ENCODE measurements around the gene HRH1.
"Not testable (repeated sequence)": the region's sequence is repeated elsewhere in the genome, so short reads cannot be mapped to it uniquely, and the experiment has no call there.

HRH1 gene

DNA sequence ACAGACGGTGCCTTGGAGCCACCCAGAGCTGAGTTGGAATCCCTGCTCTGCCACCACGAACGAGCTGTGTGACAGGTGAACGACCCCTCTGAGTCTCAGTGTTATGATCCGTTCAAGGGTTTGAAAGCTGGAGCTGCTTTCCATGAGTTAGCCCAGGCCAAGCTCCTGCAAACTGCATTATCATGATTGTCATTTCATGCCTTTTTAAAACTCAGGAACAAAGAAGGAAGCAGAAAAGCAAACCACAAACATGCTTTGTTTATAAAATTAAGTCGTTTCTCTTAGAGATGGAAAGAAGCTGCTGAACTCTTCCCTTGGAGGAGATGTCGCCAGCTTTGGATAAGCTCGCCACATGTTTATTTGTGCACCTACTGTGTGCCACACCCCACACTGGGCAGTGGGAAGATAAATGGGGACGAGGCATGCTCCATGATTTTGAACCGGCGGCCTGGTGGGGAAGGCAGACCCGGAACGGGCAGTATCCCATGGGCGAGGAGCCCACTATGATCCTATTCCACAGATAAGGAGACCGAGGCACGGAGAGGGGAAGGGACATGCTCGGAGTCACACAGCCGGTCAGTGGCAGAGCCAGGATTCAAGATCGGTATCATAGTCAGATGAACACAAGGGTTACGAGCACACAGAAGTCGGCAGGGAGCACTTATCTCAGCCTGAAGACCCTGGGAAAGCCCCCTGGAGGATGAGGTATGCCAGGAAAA lies 15.9 kb downstream of the HRH1 start:
- DNase-seq (ENCODE audit: low spot score in 2 of 2): no peak
- no peaks in the 10 kb centered on the region for H3K27me3 ChIP-seq (ENCODE audit: low read depth)
- no peaks in the 10 kb centered on the region for H3K9me3 ChIP-seq
- in situ Hi-C loops (cut with MboI; ENCODE audit: low sequenced_read_pairs): no loop called here
- H3K4me1 ChIP-seq: no peaks in the 10 kb centered on the region
- H3K4me3 ChIP-seq: no peak overlapping the region
- H3K36me3 ChIP-seq (replicated peaks): no peaks in the 10 kb centered on the region

DNA sequence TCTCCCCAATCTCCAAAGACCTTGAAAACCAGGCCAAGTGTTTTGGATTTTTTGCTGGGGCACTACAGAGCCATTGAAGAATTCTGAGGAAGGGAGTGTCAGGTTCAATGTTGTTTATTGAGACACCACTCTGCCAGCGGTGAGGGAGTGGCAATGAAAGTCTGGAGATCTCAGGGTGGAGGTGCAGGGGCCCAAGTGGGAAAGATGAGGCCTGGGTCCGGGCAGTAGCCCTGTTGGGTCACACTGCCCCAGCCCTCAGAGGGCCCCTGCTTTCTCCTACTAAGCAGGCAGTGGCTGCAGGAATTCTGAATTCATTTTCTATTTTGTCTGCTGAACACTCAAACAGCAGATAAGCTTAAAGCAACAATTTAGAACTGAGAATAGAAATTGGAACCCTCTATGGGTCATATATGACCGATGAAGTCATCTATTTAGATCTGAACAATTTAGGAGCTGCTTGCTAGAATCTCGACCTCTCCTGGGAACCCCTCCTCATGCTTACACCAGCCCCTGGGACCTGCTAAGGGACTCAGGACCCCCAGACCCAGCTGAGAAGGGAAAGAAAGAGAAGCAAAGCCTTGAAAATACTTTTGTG lies 17.9 kb downstream of the HRH1 start:
- Histone ChIP-seq H3K36me3 (replicated peaks) (no peaks in the 10 kb centered on the region), H3K4me3 (no peak overlapping the region), H3K4me1 (no peaks in the 10 kb centered on the region), H3K9me3 (no peaks in the 10 kb centered on the region), H3K27me3 (ENCODE audit: low read depth) (no peaks in the 10 kb centered on the region)
- in situ Hi-C loops (cut with MboI; ENCODE audit: low sequenced_read_pairs): no loop called here
- DNase-seq (ENCODE audit: low spot score in 2 of 2): no peak

DNA sequence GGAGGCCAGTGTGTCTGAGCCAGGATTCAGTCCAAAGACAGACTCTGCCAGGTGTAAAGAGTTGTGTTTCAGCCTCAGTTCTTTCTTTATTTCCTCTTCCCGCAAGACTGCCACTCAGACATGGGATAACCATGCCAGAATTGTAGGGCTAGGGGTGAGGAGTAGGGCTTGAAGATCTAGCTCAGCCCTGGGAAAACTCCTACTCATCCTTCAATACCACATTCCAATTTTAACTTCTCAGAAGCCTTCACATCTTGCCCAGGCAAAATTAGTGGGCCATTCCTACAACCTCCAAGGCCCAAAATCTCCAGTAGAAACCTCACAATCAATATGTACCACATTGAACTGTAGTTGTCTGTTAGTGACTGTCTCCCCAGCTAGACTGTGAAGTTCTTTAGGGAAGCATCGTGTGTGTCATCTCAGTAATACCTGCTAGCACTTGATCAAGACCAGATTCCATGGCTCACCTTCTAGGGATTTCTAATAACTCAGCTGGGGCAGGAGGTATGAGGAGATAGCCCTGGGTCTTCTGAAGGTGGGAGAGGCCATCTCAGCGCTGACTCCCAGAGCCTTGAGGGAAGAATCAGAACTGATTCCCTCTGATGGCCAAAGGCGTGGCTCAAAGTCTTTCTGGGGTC lies 19.7 kb downstream of the HRH1 start:
- Histone ChIP-seq H3K4me3 (no peak overlapping the region), H3K36me3 (replicated peaks) (no peaks in the 10 kb centered on the region), H3K27me3 (ENCODE audit: low read depth) (no peaks in the 10 kb centered on the region), H3K4me1 (no peaks in the 10 kb centered on the region), H3K9me3 (no peaks in the 10 kb centered on the region)
- DNase-seq (ENCODE audit: low spot score in 2 of 2): no peak
- in situ Hi-C loops (cut with MboI; ENCODE audit: low sequenced_read_pairs): no loop called here

DNA sequence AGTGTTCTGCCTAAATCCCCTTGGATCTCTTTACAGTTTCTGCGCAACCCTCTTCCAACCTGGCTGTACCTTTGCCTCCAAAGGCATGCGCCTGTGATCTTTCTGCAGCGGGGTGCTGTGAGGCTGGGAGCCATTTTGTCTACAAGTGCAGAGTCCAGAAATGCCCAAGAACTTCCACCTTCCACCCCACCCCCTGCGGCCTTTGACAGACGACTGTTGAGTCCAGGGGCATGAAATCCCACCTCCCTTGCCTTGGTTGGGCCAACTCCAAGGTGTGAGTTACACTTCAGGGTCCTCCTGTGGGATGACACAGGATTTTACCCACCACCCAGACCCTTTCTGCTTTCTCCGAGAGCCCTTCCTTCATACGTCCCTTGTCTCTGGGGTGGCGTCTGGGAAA lies 24.1 kb downstream of the HRH1 start:
- H3K36me3 ChIP-seq (replicated peaks): no peaks in the 10 kb centered on the region
- H3K9me3 ChIP-seq: no peaks in the 10 kb centered on the region
- in situ Hi-C loops (cut with MboI; ENCODE audit: low sequenced_read_pairs): no loop called here
- no peaks in the 10 kb centered on the region for H3K27me3 ChIP-seq (ENCODE audit: low read depth)
- H3K4me3 ChIP-seq: no peak overlapping the region
- no peaks in the 10 kb centered on the region for H3K4me1 ChIP-seq
- no peak for DNase-seq (ENCODE audit: low spot score in 2 of 2)

DNA sequence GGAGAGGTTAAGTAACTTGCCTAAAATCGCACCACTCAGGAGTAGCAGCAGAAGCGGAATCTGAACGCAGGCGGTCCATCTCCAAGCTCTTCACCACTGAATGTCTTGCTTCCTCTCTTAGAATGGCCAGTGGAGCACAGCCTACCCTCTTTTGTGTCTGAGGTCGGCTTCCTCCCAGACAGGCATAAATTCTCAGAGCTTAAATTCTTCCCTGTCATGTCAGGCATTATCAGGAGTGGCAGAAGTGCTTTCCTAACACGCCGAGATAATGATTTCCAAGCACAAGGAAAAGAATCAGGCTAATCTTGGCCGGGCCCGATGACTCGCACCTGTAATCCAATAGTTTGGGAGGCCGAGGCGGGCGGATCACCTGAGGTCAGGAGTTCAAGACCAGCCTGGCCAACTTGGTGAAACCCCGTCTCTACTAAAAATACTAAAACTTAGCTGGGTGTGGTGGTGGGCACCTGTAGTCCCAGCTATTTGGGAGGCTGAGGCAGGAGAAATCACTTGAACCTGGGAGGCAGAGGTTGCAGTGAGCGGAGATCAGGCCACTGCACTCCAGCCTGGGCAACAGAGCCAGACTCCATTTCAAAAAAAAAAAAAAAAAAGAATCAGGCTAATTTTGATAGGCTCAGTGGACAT lies 30.2 kb downstream of the HRH1 start:
- H3K4me3 ChIP-seq; H3K9me3 ChIP-seq; DNase-seq (ENCODE audit: low spot score in 2 of 2); H3K27me3 ChIP-seq (ENCODE audit: low read depth); H3K36me3 ChIP-seq (replicated peaks); H3K4me1 ChIP-seq; in situ Hi-C loops (cut with MboI; ENCODE audit: low sequenced_read_pairs): not testable (repeated sequence)

DNA sequence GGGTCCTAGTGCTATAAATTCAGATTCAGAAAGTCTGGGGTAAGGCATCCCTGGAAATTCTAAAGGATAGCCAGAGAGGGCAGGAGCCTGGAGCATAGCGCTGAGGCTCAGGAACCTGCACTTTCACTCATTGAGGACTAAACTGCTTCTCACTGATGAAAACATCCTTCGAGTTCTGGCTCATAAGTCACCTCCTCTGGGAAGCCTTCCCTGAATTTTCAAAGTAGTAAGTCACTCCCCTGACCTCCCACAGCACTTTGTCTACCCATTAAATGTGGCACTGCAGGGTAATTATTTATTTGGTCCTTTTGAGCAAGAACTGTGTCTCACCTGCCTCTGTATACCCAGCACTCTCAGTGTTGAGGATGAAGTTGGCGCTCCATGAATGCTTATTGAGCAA lies 30.9 kb downstream of the HRH1 start:
- Histone ChIP-seq H3K4me1 (no peaks in the 10 kb centered on the region), H3K36me3 (replicated peaks) (no peaks in the 10 kb centered on the region), H3K27me3 (ENCODE audit: low read depth) (peaks cover 7% of the 10 kb centered on the region), H3K9me3 (no peaks in the 10 kb centered on the region), H3K4me3 (no peak overlapping the region)
- in situ Hi-C loops (cut with MboI; ENCODE audit: low sequenced_read_pairs): no loop called here
- no peak for DNase-seq (ENCODE audit: low spot score in 2 of 2)

DNA sequence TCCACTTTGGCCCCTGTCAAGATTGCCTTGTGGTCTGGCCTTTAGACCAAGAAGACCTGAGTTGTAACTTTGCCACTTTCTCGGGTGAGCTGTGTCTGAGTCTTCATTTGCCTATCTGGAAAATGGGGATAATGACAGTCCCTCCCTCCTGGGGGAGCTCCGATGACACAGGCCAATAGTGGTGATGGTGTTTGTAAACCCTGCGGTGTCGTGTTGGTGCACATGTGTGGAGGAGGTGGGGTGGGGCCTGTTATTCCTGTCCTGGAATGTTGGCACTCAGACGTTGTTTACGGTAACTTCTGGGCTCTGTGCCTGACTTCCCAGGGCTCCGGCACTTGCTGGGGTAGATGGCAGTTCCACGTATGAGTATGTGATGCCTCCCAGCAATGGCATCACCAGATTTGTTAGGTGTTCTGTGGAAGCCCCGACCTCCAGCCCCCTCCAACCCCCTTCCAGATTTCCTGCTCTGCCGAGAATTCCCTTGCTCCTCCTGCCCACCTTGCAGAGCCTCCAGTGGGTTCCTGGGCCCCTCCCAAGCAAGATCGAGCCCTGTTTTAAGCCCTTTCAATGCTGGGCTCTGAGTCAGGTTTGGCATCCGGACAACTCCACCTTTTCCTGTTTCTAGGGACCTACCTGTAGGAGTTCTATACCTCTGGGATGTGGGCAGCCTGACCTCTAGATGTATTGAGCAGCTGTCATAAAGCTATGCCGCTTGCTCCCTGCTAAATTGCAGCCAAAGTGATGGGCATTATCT lies 31.4 kb downstream of the HRH1 start:
- no peaks in the 10 kb centered on the region for H3K4me1 ChIP-seq
- H3K4me3 ChIP-seq: no peak overlapping the region
- no peaks in the 10 kb centered on the region for H3K9me3 ChIP-seq
- no peaks in the 10 kb centered on the region for H3K36me3 ChIP-seq (replicated peaks)
- peaks cover 7% of the 10 kb centered on the region for H3K27me3 ChIP-seq (ENCODE audit: low read depth)
- in situ Hi-C loops (cut with MboI; ENCODE audit: low sequenced_read_pairs): no loop called here
- no peak for DNase-seq (ENCODE audit: low spot score in 2 of 2)

DNA sequence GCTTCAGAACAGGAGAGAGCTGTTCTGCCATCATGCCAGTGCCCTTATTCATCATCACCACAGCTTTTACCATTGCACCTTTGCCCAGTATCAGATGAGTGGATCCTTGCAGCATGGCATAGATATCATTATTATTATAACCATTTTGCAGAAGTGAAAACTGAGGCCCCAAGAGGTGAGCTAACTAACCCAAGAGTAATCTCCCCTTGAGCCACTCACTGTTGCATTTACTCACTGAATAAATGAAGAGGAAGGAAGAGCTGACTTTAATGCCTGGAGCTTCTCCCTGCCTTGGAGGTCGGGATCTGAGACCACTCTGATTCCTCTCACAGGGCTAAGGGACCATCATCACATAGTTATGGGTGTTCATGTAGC lies 32.0 kb downstream of the HRH1 start:
- no peaks in the 10 kb centered on the region for H3K36me3 ChIP-seq (replicated peaks)
- no peak for DNase-seq (ENCODE audit: low spot score in 2 of 2)
- H3K27me3 ChIP-seq (ENCODE audit: low read depth): peaks cover 7% of the 10 kb centered on the region
- no peaks in the 10 kb centered on the region for H3K9me3 ChIP-seq
- H3K4me1 ChIP-seq: no peaks in the 10 kb centered on the region
- H3K4me3 ChIP-seq: no peak overlapping the region
- in situ Hi-C loops (cut with MboI; ENCODE audit: low sequenced_read_pairs): no loop called here

DNA sequence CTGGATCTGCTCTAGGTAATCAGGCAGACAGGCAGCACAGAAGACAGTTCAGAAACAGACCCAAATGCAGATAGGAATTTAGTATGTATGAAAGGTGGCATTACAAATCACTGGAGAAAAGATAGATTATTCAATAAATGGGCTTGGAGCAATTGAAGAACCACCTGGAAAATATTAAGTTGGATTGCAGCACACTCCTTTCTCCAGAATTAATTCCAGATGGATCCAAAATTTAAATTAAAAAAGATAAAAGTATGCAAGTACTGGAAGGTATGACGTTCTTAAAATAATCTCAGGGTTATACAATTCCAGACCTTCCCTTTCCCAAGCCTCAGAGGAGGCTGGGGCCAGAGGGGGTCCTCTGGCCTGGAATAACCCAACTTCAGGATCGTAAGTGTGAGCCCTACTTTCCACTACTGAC lies 32.5 kb downstream of the HRH1 start:
- in situ Hi-C loops (cut with MboI; ENCODE audit: low sequenced_read_pairs): no loop called here
- no peak for DNase-seq (ENCODE audit: low spot score in 2 of 2)
- no peaks in the 10 kb centered on the region for H3K4me1 ChIP-seq

DNA sequence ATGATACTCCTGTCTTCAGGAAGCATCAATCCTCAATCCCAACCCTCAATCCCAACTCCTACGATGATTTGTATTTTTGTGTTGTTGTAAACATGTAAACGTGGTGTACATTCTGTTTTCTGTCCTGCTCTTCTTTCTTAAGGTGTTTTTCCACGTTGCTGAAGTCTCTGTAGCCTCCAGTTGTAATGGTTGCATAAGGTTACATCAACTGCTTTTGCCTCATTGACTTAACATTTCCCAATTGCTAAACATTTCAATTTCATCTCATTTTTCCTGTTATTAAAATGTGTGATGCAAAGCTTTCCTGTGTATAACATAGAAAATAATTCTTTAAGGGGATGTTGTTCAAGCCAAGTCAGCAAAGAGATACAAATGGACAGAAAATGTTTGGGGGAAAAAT lies 33.4 kb downstream of the HRH1 start:
- Histone ChIP-seq H3K4me3 (no peak overlapping the region), H3K27me3 (ENCODE audit: low read depth) (peaks cover 7% of the 10 kb centered on the region), H3K4me1 (no peaks in the 10 kb centered on the region), H3K36me3 (replicated peaks) (no peaks in the 10 kb centered on the region), H3K9me3 (no peaks in the 10 kb centered on the region)
- in situ Hi-C loops (cut with MboI; ENCODE audit: low sequenced_read_pairs): no loop called here
- no peak for DNase-seq (ENCODE audit: low spot score in 2 of 2)

More for the DNA sequence above, 32.5 kb downstream of the HRH1 start:
- no peaks in the 10 kb centered on the region for H3K9me3 ChIP-seq
- H3K27me3 ChIP-seq (ENCODE audit: low read depth): peaks cover 7% of the 10 kb centered on the region
- no peak overlapping the region for H3K4me3 ChIP-seq
- H3K36me3 ChIP-seq (replicated peaks): no peaks in the 10 kb centered on the region

DNA sequence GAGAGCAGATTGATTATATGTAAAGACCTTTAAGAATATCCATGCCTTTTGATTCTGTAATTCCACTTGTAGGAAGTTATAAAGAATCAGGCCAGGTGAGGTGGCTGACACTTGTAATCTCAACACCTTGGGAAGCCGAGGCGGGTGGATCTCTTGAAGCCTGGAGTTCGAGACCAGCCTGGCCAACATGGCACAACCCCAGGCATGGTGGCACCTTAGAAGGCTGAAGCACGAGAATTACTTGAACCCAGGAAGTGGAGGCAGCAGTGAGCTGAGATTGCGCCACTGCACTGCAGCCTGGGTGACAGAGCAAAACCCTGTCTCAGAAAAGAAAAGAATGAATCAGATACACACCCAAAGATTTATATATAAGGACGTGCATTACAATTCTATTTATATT lies 33.9 kb downstream of the HRH1 start:
- H3K27me3 ChIP-seq (ENCODE audit: low read depth): peaks cover 7% of the 10 kb centered on the region
- in situ Hi-C loops (cut with MboI; ENCODE audit: low sequenced_read_pairs): no loop called here

DNA sequence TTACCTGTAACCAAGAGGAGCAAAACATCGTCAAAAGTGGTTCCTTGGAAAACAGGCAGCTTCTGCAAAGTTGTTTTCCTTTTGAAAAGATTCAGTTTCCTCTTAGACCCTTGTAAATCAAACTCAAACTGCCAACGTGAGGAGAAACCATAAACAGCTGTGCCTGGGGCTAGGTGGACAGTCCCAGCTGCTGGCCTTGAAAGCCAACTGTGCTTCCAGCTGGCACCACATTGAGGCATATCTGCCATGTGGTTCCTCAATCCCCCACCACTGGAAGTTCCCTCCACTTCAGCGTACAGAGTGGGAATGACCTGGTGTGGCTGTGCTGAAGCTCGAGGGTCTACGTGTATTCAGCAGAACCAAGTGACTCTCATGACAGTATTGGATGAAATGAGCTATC lies 40.9 kb downstream of the HRH1 start:
- no peaks in the 10 kb centered on the region for H3K27me3 ChIP-seq (ENCODE audit: low read depth)
- H3K9me3 ChIP-seq: no peaks in the 10 kb centered on the region
- no peaks in the 10 kb centered on the region for H3K36me3 ChIP-seq (replicated peaks)
- DNase-seq (ENCODE audit: low spot score in 2 of 2): no peak
- H3K4me1 ChIP-seq: no peaks in the 10 kb centered on the region
- in situ Hi-C loops (cut with MboI; ENCODE audit: low sequenced_read_pairs): no loop called here
- no peak overlapping the region for H3K4me3 ChIP-seq

More for the DNA sequence above, 33.9 kb downstream of the HRH1 start:
- DNase-seq (ENCODE audit: low spot score in 2 of 2): no peak
- Histone ChIP-seq H3K4me1 (no peaks in the 10 kb centered on the region), H3K9me3 (no peaks in the 10 kb centered on the region), H3K36me3 (replicated peaks) (no peaks in the 10 kb centered on the region), H3K4me3 (no peak overlapping the region)

DNA sequence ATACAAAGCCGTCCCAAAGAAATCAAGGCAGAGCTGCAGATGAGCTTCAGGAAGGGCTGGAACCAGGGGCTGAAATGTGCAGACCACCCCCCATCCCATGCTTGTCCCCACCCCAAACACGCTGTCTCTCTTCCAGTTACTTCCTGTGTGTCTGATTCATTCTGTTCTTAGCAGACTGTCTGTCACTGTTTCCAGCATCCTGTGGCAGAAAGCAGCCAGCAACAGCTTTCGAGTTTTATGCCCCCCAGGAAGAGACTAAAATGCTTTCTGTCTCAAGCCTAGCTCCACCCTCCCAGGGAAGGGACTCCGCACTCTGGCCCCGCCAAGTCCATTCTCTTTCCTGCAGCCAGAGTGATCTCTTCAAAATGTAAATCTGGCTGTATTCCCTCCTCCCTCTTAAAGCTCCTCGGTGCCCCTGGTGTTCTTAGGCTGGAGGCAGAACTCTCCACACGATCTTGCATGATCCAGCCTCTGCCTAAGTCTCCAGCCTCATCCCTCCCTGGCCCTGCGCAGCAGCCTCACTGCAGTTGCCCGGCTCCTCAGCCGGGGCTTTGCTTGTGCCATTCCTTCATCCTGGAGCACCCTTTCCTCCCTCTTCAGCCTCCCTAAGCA lies 41.5 kb downstream of the HRH1 start:
- no peaks in the 10 kb centered on the region for H3K27me3 ChIP-seq (ENCODE audit: low read depth)
- no peak for DNase-seq (ENCODE audit: low spot score in 2 of 2)
- no peaks in the 10 kb centered on the region for H3K36me3 ChIP-seq (replicated peaks)
- no peaks in the 10 kb centered on the region for H3K9me3 ChIP-seq
- H3K4me3 ChIP-seq: no peak overlapping the region
- H3K4me1 ChIP-seq: no peaks in the 10 kb centered on the region
- in situ Hi-C loops (cut with MboI; ENCODE audit: low sequenced_read_pairs): no loop called here
